ENCODE data around the gene RNF217.
"Not testable (repeated sequence)": the region's sequence is repeated elsewhere in the genome, so short reads cannot be mapped to it uniquely, and the experiment has no call there.

Gene RNF217

DNA sequence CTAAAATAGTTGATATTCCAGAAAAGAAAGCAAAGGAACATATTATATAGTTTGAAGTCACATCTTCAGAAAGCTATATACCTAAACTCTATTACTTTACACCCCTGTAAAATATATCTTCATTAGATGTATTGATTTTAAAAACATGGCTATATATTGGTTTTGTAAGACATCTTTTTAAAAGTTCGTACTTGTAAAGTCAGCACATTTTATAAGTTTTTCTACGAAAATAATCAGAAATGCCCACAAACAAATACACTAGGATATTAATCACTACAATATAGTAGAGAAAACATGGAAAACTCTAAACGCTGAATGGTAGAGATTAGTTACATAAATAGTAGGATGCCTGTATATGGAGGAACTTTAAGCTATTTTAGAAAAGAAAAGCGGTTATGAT lies 52.9 kb downstream of the RNF217 start:
- no peaks in the 10 kb centered on the region for H3K9me3 ChIP-seq (ENCODE audit: control insufficient read depth, low read length)
- WGBS, 2 experiments (ENCODE audit: insufficient coverage in 2 of 2) = no CpG with 5 or more reads among the region's 4 CpGs
- H3K4me1 ChIP-seq (ENCODE audit: control insufficient read depth, insufficient read depth, low read length, poor library complexity, severe bottlenecking) = peaks cover 6% of the 10 kb centered on the region
- H3K36me3 ChIP-seq (ENCODE audit: control insufficient read depth, insufficient read depth, low read length) = peaks cover 3% of the 10 kb centered on the region
- H3K4me3 ChIP-seq (ENCODE audit: extremely low read depth, insufficient read depth, low read length, poor library complexity, severe bottlenecking) = no peak overlapping the region
- no peak overlapping the region for H3K27ac ChIP-seq (ENCODE audit: low read depth, low read length, severe bottlenecking)

- Histone ChIP-seq H3K27ac (ENCODE audit: low read depth, low read length, severe bottlenecking) (no peak overlapping the region), H3K9me3 (ENCODE audit: control insufficient read depth, low read length) (no peaks in the 10 kb centered on the region), H3K36me3 (ENCODE audit: control insufficient read depth, insufficient read depth, low read length) (peaks cover 3% of the 10 kb centered on the region), H3K4me3 (ENCODE audit: extremely low read depth, insufficient read depth, low read length, poor library complexity, severe bottlenecking) (no peak overlapping the region), H3K4me1 (ENCODE audit: control insufficient read depth, insufficient read depth, low read length, poor library complexity, severe bottlenecking) (peaks cover 6% of the 10 kb centered on the region)
These were observed 55.9 kb downstream of the RNF217 start for GRCh38 chr6:125018136-125018535.

DNA sequence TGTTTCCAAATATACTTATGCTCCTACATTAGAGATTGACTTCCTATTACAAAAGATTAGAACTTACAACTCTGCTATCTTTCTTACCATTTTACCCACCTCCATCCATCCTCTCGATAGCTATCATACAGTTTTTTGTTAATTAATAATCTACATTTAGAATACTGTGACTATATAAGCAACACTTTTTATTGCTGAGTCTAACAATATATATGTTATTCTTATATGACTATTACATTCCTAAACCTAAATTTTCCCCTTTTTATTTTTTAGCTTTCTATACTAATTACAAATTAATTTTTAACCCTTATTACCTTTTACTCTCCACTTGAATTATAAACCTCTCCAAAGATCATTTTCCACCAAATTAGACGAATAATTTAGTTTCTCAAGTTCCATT lies 57.0 kb downstream of the RNF217 start:
- H3K27ac ChIP-seq (ENCODE audit: low read depth, low read length, severe bottlenecking) = no peak overlapping the region
- H3K9me3 ChIP-seq (ENCODE audit: control insufficient read depth, low read length) = no peaks in the 10 kb centered on the region
- whole genome bisulfite sequencing, 2 experiments (ENCODE audit: insufficient coverage in 2 of 2) = 82 to 100% methylated on average over 1 of the region's 2 CpGs
- peaks cover 3% of the 10 kb centered on the region for H3K36me3 ChIP-seq (ENCODE audit: control insufficient read depth, insufficient read depth, low read length)
- peaks cover 3% of the 10 kb centered on the region for H3K4me1 ChIP-seq (ENCODE audit: control insufficient read depth, insufficient read depth, low read length, poor library complexity, severe bottlenecking)
- H3K4me3 ChIP-seq (ENCODE audit: extremely low read depth, insufficient read depth, low read length, poor library complexity, severe bottlenecking) = no peak overlapping the region

DNA sequence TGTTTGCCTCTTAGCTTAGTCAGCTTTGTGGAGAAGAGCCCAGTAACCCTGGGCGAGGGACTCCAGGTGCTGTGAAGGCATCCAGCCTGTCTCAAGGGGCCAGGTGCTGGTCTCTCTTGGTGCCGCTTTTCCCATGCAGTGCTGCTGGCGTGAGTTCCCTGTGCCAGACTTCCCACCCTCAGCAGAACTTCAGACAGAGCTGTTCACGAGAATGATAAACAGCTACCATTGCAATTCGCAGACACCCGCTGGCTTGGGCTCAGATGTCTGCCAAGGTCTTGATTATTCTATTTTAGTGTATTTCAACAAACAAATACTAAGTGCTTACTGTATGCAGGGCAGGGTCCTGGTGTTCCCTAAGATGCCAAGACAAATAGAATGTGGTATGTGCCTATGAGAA lies 57.7 kb downstream of the RNF217 start:
- Histone ChIP-seq H3K9me3 (ENCODE audit: control insufficient read depth, low read length) (no peaks in the 10 kb centered on the region), H3K27ac (ENCODE audit: low read depth, low read length, severe bottlenecking) (no peak overlapping the region), H3K4me3 (ENCODE audit: extremely low read depth, insufficient read depth, low read length, poor library complexity, severe bottlenecking) (no peak overlapping the region), H3K4me1 (ENCODE audit: control insufficient read depth, insufficient read depth, low read length, poor library complexity, severe bottlenecking) (no peaks in the 10 kb centered on the region), H3K36me3 (ENCODE audit: control insufficient read depth, insufficient read depth, low read length) (peaks cover 3% of the 10 kb centered on the region)
- WGBS, 2 experiments (ENCODE audit: insufficient coverage in 2 of 2) = 76 to 92% methylated on average over 3 of the region's 6 CpGs

DNA sequence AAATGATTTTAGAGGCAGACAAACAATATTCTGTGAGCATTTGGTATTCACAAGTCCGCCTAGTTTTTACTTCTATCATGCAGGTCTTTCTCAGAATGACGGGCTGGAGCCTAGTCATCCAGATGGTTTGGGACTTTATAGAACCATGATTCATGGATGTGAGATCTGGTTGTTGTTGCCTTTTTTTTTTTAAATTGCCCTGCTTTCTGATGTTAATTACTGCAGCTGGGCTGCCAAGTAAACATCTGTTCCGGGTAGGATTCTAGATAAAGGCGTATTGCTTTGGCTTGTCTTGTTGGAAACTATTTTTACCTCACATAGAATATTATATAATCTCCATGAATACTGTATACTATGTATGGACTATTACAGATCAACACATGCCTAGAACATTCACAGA lies 58.1 kb downstream of the RNF217 start:
- H3K36me3 ChIP-seq (ENCODE audit: control insufficient read depth, insufficient read depth, low read length) = peaks cover 3% of the 10 kb centered on the region
- no peaks in the 10 kb centered on the region for H3K9me3 ChIP-seq (ENCODE audit: control insufficient read depth, low read length)
- H3K4me3 ChIP-seq (ENCODE audit: extremely low read depth, insufficient read depth, low read length, poor library complexity, severe bottlenecking) = no peak overlapping the region
- 80 to 100% methylated on average over 2 of the region's 4 CpGs for WGBS, 2 experiments (ENCODE audit: insufficient coverage in 2 of 2)
- H3K27ac ChIP-seq (ENCODE audit: low read depth, low read length, severe bottlenecking) = no peak overlapping the region
- no peaks in the 10 kb centered on the region for H3K4me1 ChIP-seq (ENCODE audit: control insufficient read depth, insufficient read depth, low read length, poor library complexity, severe bottlenecking)

DNA sequence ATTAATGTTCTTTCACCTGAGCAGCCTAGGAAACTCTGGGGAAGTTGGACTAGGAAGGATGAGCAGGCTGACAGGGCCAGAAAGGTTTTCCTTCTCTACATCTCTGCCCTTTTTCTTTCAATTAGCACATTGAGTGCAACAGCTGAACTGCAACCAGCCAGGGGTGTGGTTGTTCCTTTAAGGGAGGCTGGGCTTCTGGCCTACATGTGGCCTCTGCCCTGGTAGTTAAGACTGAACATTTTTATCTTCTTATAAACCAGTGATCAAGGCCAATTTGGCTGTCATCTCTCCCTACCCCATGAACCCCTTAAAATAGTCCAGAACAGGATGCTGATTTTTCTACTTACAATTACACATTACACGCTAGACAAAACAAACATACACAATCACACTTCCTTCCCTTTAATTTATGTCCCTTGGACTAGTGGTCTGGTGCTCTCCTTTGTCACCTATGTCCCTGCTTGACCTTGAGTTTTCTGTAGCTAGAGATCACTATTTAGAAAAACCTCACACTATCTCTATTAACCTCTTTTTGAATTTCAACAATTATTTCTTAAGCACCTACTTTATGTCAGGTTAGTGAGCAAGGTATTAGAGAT lies 60.3 kb downstream of the RNF217 start:
- 100% methylated on average over 1 of the region's 1 CpG for WGBS, 2 experiments (ENCODE audit: insufficient coverage in 2 of 2)
- Histone ChIP-seq H3K9me3 (ENCODE audit: control insufficient read depth, low read length) (no peaks in the 10 kb centered on the region), H3K27ac (ENCODE audit: low read depth, low read length, severe bottlenecking) (no peak overlapping the region), H3K4me3 (ENCODE audit: extremely low read depth, insufficient read depth, low read length, poor library complexity, severe bottlenecking) (no peak overlapping the region), H3K36me3 (ENCODE audit: control insufficient read depth, insufficient read depth, low read length) (no peaks in the 10 kb centered on the region), H3K4me1 (ENCODE audit: control insufficient read depth, insufficient read depth, low read length, poor library complexity, severe bottlenecking) (no peaks in the 10 kb centered on the region)

GRCh38 chr6:125025164-125025854 lies 63.1 kb downstream of the RNF217 start:
- H3K36me3 ChIP-seq (ENCODE audit: control insufficient read depth, insufficient read depth, low read length) = peaks cover 2% of the 10 kb centered on the region
- H3K4me3 ChIP-seq (ENCODE audit: extremely low read depth, insufficient read depth, low read length, poor library complexity, severe bottlenecking) = no peak overlapping the region
- H3K27ac ChIP-seq (ENCODE audit: low read depth, low read length, severe bottlenecking) = no peak overlapping the region
- WGBS, 2 experiments (ENCODE audit: insufficient coverage in 2 of 2) = 75 to 91% methylated on average over 2 to 3 of the region's 3 CpGs
- no peaks in the 10 kb centered on the region for H3K4me1 ChIP-seq (ENCODE audit: control insufficient read depth, insufficient read depth, low read length, poor library complexity, severe bottlenecking)
- no peaks in the 10 kb centered on the region for H3K9me3 ChIP-seq (ENCODE audit: control insufficient read depth, low read length)

- Histone ChIP-seq H3K36me3 (ENCODE audit: control insufficient read depth, insufficient read depth, low read length) (peaks cover 16% of the 10 kb centered on the region), H3K27ac (ENCODE audit: low read depth, low read length, severe bottlenecking) (no peak overlapping the region), H3K9me3 (ENCODE audit: control insufficient read depth, low read length) (peaks cover 9% of the 10 kb centered on the region), H3K4me3 (ENCODE audit: extremely low read depth, insufficient read depth, low read length, poor library complexity, severe bottlenecking) (no peak overlapping the region), H3K4me1 (ENCODE audit: control insufficient read depth, insufficient read depth, low read length, poor library complexity, severe bottlenecking) (no peaks in the 10 kb centered on the region)
- WGBS, 2 experiments (ENCODE audit: insufficient coverage in 2 of 2) = 76 to 100% methylated on average over 1 to 3 of the region's 3 CpGs
These were observed 65.0 kb downstream of the RNF217 start for GRCh38 chr6:125027287-125027686.

GRCh38 chr6:125030969-125031368 lies 68.7 kb downstream of the RNF217 start:
- Histone ChIP-seq H3K9me3 (ENCODE audit: control insufficient read depth, low read length) (peaks cover 9% of the 10 kb centered on the region), H3K4me3 (ENCODE audit: extremely low read depth, insufficient read depth, low read length, poor library complexity, severe bottlenecking) (no peak overlapping the region), H3K36me3 (ENCODE audit: control insufficient read depth, insufficient read depth, low read length) (peaks cover 16% of the 10 kb centered on the region), H3K27ac (ENCODE audit: low read depth, low read length, severe bottlenecking) (no peak overlapping the region), H3K4me1 (ENCODE audit: control insufficient read depth, insufficient read depth, low read length, poor library complexity, severe bottlenecking) (no peaks in the 10 kb centered on the region)
- WGBS, 2 experiments (ENCODE audit: insufficient coverage in 2 of 2) = 75 to 93% methylated on average over 4 of the region's 6 CpGs

DNA sequence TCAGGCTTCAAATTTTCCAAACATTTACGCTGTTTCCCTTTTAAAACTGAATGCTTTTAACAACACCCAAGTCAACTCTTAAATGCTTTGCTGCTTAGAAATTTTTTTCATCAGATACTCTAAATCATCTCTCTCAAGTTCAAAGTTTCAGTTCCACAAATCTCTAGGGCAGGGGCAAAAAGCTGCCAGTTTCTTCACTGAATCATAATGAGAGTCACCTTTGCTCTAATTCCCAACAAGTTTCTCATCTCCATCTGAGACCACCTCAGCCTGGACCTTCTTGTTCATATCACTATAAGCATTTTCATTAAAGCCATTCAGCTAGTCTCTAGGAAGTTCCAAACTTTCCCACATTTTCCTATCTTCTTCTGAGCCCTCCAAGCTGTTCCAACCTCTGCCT lies 69.1 kb downstream of the RNF217 start:
- WGBS, 2 experiments (ENCODE audit: insufficient coverage in 2 of 2) = 92 to 100% methylated on average over 1 of the region's 1 CpG
- H3K27ac ChIP-seq (ENCODE audit: low read depth, low read length, severe bottlenecking) = no peak overlapping the region
- H3K4me1 ChIP-seq (ENCODE audit: control insufficient read depth, insufficient read depth, low read length, poor library complexity, severe bottlenecking) = no peaks in the 10 kb centered on the region
- peaks cover 16% of the 10 kb centered on the region for H3K36me3 ChIP-seq (ENCODE audit: control insufficient read depth, insufficient read depth, low read length)
- H3K4me3 ChIP-seq (ENCODE audit: extremely low read depth, insufficient read depth, low read length, poor library complexity, severe bottlenecking) = no peak overlapping the region
- H3K9me3 ChIP-seq (ENCODE audit: control insufficient read depth, low read length) = peaks cover 9% of the 10 kb centered on the region

DNA sequence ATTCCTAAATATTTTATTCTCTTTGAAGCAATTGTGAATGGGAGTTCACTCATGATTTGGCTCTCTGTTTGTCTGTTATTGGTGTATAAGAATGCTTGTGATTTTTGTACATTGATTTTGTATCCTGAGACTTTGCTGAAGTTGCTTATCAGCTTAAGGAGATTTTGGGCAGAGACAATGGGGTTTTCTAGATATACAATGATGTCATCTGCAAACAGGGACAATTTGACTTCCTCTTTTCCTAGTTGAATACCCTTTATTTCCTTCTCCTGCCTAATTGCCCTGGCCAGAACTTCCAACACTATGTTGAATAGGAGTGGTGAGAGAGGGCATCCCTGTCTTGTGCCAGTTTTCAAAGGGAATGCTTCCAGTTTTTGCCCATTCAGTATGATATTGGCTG lies 72.7 kb downstream of the RNF217 start:
- H3K4me1 ChIP-seq (ENCODE audit: control insufficient read depth, insufficient read depth, low read length, poor library complexity, severe bottlenecking); H3K27ac ChIP-seq (ENCODE audit: low read depth, low read length, severe bottlenecking); H3K9me3 ChIP-seq (ENCODE audit: control insufficient read depth, low read length); H3K4me3 ChIP-seq (ENCODE audit: extremely low read depth, insufficient read depth, low read length, poor library complexity, severe bottlenecking): not testable (repeated sequence)
- peaks cover 16% of the 10 kb centered on the region for H3K36me3 ChIP-seq (ENCODE audit: control insufficient read depth, insufficient read depth, low read length)

Data from mesodermal cell (in vitro differentiated cells).